ENCODE results near the gene C20orf144. TPM values are rescaled to one million over a fixed set of nuclear protein-coding genes. Genes with fewer than 3 reads are reported as not detected.

The C20orf144 gene
- total RNA-seq, 2 donors from 2014 or later: 0.30 TPM; not detected in 1

DNA sequence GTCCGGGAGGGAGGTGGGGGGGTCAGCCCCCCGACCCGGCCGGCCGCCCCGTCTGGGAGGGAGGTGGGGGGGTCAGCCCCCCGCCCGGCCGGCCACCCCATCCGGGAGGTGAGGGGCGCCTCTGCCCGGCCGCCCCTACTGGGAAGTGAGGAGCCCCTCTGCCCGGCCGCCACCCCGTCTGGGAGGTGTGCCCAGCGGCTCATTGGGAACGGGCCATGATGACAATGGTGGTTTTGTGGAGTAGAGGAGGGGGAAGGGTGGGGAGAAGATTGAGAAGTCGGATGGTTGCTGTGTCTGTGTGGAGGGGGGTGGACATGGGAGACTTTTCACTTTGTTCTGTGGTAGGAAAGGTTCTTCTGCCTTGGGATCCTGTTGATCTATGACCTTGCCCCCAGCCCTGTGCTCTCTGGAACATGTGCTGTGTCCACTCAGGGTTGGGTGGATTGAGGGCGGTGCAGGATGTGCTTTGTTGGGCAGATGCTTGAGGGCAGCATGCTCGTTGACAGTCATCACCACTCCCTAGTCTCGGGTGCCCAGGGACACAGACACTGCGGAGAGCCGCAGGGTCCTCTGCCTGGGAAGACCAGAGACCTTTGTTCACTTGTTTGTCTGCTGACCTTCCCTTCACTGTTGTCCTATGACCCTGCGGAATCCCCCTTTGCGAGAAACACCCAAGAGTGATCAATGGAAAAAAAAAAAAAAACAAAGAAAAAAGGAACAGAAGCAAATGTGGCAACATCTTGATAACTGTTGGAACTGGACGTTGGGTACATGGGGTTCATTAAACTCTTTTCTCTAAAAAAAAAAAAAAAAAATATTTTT is 39.7 kb downstream of the C20orf144 start:
- no peak overlapping the region for H3K27ac ChIP-seq
- no peaks in the 10 kb centered on the region for H3K36me3 ChIP-seq
- H3K4me3 ChIP-seq: no peak overlapping the region
- no peak for DNase-seq
- no peak overlapping the region for H3K9ac ChIP-seq (ENCODE audit: low read depth in 2 of 2, low read length in 2 of 2)
- intact Hi-C loops (cut with DNase I): no loop called here
- TF ChIP-seq, protein P1, sequence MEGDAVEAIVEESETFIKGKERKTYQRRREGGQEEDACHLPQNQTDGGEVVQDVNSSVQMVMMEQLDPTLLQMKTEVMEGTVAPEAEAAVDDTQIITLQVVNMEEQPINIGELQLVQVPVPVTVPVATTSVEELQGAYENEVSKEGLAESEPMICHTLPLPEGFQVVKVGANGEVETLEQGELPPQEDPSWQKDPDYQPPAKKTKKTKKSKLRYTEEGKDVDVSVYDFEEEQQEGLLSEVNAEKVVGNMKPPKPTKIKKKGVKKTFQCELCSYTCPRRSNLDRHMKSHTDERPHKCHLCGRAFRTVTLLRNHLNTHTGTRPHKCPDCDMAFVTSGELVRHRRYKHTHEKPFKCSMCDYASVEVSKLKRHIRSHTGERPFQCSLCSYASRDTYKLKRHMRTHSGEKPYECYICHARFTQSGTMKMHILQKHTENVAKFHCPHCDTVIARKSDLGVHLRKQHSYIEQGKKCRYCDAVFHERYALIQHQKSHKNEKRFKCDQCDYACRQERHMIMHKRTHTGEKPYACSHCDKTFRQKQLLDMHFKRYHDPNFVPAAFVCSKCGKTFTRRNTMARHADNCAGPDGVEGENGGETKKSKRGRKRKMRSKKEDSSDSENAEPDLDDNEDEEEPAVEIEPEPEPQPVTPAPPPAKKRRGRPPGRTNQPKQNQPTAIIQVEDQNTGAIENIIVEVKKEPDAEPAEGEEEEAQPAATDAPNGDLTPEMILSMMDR (IDR thresholded peaks at IDR 0.05): no peak
- no peaks in the 10 kb centered on the region for H3K4me1 ChIP-seq
- no peaks in the 10 kb centered on the region for H3K9me3 ChIP-seq
- H3K27me3 ChIP-seq: no peaks in the 10 kb centered on the region

DNA sequence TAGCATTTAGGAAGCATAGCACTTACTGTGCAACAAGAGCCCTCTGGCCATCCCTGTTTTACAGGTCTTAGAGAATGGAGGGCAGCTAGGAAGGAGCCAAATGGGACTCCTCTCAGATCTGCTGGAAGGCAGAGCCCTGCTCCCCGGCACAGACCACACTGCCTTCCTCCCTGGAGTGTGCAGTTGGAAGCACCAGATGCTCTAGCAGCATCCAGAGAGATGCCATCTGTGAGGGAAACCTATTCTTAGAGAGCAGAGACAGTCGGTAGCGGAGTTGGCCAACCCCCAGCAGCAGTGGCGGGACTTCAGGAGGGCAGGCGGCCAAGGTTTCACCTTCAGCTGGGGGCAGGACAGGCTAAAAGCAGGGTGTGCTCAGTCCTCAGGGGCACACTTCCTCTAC is 40.7 kb downstream of the C20orf144 start:
- H3K9me3 ChIP-seq: no peaks in the 10 kb centered on the region
- no peaks in the 10 kb centered on the region for H3K36me3 ChIP-seq

DNA sequence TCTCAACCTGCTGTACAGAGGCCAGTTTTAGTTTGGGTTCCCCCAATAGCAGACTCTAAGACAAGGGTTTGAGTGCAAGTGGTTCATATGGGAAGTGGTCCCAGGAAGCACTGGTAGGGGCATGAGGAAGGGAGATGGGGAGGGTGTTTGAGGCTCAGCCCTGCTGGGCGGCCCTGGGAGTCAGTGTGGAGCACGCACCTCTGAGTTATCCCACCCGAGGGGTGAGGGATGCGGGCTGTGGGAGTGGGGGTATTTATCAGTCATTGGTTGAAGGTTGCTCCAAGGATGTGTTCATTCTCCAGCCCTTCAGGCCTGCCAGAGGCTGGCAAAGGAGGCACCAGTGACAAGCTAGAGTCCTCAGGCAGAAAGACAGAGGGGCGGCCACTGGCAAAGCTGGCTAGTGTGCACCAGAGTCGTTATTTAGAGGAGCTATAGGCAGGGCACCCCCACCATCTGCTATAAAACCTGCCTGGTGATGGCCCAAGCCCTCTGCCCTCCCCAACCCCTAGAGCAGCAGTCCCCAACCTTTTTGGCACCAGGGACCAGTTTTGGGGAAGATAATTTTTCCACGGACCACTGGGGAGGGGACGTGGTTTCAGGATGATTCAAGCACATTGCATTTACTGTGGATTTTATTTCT is 41.5 kb downstream of the C20orf144 start:
- no peak overlapping the region for H3K27ac ChIP-seq
- no peaks in the 10 kb centered on the region for H3K4me1 ChIP-seq
- TF ChIP-seq, protein P1 (IDR thresholded peaks at IDR 0.05): no peak
- no peaks in the 10 kb centered on the region for H3K36me3 ChIP-seq
- H3K4me3 ChIP-seq: no peak overlapping the region
- intact Hi-C loops (cut with DNase I): no loop called here
- no peak overlapping the region for H3K9ac ChIP-seq (ENCODE audit: low read depth in 2 of 2, low read length in 2 of 2)
- H3K27me3 ChIP-seq: no peaks in the 10 kb centered on the region
- no peaks in the 10 kb centered on the region for H3K9me3 ChIP-seq
- no peak for DNase-seq

More for the DNA sequence above, 40.7 kb downstream of the C20orf144 start:
- Histone ChIP-seq H3K27ac (no peak overlapping the region), H3K9ac (ENCODE audit: low read depth in 2 of 2, low read length in 2 of 2) (no peak overlapping the region), H3K4me1 (no peaks in the 10 kb centered on the region), H3K27me3 (no peaks in the 10 kb centered on the region), H3K4me3 (no peak overlapping the region)
- intact Hi-C loops (cut with DNase I): no loop called here
- no peak for DNase-seq
- TF ChIP-seq, protein P1 (IDR thresholded peaks at IDR 0.05): no peak

DNA sequence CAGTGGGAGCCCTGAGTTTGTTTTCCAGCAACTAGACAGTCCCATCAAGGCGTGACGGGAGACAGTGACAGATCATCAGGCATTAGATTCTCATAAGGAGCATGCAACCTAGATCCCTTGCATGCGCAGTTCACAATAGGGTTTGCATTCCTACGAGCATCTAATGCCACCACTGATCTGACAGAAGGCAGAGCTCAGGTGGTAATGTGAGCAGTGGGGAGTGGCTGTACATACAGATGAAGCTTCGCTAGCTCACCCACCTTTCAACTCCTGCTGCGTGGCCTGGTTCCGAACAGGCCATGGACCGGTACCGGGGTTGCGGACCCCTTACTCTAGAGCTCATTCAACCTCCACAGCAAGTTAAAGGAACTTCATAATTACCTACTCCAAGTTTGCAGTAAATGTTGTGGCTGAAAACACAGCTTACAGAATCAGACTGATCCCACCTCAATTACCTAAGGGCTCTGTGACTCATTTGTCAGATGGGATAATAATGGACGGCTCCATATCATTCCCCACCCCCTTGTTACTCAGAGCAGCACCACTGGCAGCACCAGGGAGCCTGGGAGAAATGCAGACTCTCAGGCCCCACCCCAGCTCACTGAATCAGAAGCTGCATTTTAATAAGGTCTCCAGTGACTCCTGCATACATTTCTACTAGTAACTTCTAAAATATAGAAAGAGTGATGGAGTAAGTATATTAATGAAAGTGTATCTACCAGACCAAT is 42.2 kb downstream of the C20orf144 start:
- Histone ChIP-seq H3K27me3 (no peaks in the 10 kb centered on the region), H3K27ac (no peak overlapping the region), H3K4me3 (no peak overlapping the region), H3K36me3 (no peaks in the 10 kb centered on the region), H3K9ac (ENCODE audit: low read depth in 2 of 2, low read length in 2 of 2) (no peak overlapping the region), H3K9me3 (no peaks in the 10 kb centered on the region), H3K4me1 (no peaks in the 10 kb centered on the region)
- no peak for DNase-seq
- intact Hi-C loops (cut with DNase I): no loop called here
- TF ChIP-seq, protein P1 (IDR thresholded peaks at IDR 0.05): no peak

DNA sequence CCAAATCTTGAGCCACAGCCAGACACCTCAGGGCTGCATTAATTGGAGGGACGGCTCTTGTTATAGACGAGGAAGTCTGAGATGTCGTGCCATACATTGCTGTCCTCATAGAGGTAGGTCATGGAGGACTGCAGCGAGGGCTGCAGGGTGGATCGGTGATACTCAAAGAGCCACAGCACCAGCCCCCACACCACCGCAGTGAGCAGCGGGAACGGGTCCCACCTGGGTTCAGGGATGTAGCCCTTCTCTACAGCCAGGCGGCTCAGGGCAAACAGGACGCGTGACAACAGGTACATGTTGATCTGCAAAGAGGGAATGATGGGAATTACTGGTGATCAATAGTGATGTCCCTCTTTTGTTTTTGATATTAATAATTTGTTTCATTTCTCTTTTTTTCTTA is 45.5 kb downstream of the C20orf144 start:
- H3K27ac ChIP-seq: no peak overlapping the region
- H3K4me3 ChIP-seq: no peak overlapping the region
- no peaks in the 10 kb centered on the region for H3K9me3 ChIP-seq
- no peaks in the 10 kb centered on the region for H3K27me3 ChIP-seq
- H3K4me1 ChIP-seq: no peaks in the 10 kb centered on the region
- intact Hi-C loops (cut with DNase I): no loop called here
- no peak overlapping the region for H3K9ac ChIP-seq (ENCODE audit: low read depth in 2 of 2, low read length in 2 of 2)
- TF ChIP-seq, protein P1 (IDR thresholded peaks at IDR 0.05): no peak
- no peak for DNase-seq
- H3K36me3 ChIP-seq: no peaks in the 10 kb centered on the region

All from colonic mucosa (tissue), 4 donors.